ENCODE results near the gene PRICKLE4.
"Not testable (repeated sequence)": the region's sequence is repeated elsewhere in the genome, so short reads cannot be mapped to it uniquely, and the experiment has no call there.

PRICKLE4 gene

GRCh38 chr6:41801380-41801779 lies 20.8 kb downstream of the PRICKLE4 start:
- no peak for DNase-seq

DNA sequence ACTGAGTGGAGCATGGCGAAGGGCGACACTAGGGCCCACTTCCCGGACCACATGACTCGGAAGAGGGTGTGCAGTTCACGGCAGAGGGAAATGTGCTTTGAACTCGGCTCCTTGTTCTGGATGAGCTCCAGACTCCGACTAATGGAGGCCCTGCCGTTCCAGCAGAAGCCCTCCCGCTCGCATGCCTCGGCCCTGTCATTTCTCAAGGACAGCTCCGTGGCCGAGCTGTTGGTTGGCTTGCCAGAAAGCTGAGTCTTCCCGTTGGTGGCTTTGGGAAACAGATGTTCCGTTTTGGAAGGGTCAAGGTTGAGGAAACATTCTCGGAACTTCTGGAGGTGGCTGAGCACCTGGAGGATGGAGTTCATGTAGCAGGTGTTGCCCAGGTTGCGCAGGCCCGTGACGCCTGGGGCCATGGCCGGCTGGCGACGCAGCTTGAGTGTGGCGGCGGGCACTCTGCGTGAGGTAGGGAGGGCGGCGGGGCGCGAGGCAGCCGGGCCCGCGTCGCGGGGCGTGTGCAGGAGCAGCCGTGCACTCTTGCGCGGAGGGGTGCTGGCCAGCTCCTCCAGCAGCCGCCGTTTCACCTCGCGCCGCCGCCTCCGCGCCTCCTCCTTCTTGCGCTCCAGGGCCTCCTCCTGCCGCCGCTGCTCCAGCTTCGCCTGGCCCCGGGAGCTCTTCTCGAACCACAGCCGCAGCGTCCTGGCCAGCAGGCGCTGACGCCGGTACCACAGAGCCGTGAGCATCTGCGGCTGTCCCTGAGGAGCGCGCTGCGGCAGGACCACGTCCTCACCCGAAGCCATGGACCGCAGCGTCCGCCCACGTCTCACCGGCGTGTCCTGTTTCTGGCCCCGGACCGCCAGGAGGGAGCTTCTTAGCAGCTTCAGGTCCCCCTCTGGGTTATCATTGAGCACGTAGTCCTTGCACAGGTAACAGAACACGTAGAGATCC lies 25.5 kb downstream of the PRICKLE4 start:
- no peak for DNase-seq

- no peak for DNase-seq
Measured at GRCh38 chr6:41811095-41811494, 30.5 kb downstream of the PRICKLE4 start.

DNA sequence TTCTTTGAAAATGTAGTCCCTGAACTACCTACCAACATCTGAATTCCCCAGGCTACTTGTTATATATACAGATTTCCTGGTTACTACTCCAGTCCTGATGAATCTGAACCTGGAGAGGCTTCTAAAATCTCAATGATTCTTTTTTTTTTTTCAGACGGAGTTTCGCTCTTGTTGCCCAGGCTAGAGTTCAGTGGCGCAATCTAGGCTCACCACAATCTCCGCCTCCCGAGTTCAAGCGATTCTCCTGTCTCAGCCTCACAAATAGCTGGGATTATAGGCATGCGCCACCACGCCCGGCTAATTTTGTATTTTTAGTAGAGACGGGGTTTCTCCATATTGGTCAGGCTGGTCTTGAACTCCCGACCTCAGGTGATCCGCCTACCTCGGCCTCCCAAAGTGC lies 31.4 kb downstream of the PRICKLE4 start:
- DNase-seq = not testable (repeated sequence)

- no peak for DNase-seq
Measured at GRCh38 chr6:41813469-41813868, 32.9 kb downstream of the PRICKLE4 start.

- DNase-seq = no peak
Measured at GRCh38 chr6:41813956-41814355, 33.4 kb downstream of the PRICKLE4 start.

- DNase-seq = no peak
Measured at GRCh38 chr6:41814629-41815028, 34.0 kb downstream of the PRICKLE4 start.

DNA sequence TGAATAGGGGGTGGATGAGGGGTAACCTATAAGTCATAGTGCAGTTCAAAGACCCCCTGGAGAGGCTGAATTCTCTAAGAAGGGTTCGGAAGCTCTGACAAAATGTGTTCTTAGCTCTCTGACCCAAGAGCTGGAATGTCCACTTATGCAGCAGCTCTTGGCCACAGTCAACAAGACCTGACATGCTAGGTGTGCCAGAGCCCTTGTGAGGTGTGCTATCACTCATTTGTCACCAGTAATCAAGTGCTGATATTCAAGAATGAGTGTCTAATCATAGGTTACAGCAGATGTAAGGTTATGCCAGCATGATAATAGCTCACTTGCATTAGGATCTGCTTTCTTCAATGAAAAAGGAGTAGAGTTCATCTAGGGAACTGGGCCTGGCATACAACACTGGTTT lies 35.0 kb downstream of the PRICKLE4 start:
- no peak for DNase-seq

GRCh38 chr6:41818271-41819054 lies 37.9 kb downstream of the PRICKLE4 start:
- DNase-seq = no peak

DNA sequence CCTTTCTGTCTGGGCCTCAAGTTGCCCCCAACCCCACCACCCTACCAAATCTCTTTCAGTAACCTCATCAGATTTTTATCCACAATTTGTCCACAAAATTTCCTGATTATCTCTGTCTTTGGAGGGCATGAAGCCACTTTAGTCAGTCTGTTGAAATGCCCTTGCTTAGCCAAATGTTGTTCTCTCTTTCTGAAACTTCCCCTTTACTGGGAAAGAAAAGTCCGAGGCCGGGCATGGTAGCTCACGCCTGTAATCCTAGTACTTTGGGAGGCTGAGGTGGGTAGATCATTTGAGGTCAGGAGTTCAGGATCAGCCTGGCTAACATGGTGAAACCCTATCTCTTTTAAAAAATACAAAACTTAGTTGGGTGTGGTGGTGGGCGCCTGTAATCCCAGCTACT lies 40.7 kb downstream of the PRICKLE4 start:
- DNase-seq = no peak

- DNase-seq = no peak
Measured at GRCh38 chr6:41822021-41822420, 41.4 kb downstream of the PRICKLE4 start.

- no peak for DNase-seq
Measured at GRCh38 chr6:41823178-41823577, 42.6 kb downstream of the PRICKLE4 start.

- no peak for DNase-seq
Measured at GRCh38 chr6:41824571-41825569, 44.3 kb downstream of the PRICKLE4 start.

DNA sequence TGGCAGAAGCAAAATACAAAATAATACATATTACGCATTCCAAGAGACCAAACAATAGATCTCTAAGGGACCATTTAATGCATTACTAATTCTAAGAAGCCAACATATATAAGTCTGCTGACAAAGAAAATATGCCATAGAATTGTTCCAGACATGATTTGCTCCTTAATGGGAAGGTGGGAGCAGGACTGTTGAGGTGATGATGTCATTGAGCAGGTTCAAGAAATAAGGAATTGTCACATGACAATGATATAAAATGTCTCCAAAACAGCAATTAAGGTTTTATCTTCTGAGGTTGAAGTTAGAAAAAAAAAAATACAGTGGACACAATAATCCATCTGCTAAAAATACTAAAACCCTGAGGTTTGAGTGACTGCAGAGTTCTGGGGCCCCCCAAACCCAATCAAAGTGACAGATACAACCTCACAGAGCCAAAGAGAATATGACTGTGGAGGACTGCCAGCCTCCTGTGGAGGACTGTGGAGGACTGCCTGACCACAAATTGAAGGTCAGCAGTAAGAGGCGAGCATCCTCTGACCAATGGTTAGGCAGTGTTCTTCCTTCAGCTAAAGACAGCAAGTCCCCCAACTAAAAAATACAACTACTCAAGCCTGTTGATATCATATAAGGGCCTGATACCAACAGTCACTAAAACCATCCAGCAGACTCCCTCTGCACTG lies 45.9 kb downstream of the PRICKLE4 start:
- no peak for DNase-seq

GRCh38 chr6:41832263-41832662 lies 51.7 kb downstream of the PRICKLE4 start:
- no peak for DNase-seq

DNA sequence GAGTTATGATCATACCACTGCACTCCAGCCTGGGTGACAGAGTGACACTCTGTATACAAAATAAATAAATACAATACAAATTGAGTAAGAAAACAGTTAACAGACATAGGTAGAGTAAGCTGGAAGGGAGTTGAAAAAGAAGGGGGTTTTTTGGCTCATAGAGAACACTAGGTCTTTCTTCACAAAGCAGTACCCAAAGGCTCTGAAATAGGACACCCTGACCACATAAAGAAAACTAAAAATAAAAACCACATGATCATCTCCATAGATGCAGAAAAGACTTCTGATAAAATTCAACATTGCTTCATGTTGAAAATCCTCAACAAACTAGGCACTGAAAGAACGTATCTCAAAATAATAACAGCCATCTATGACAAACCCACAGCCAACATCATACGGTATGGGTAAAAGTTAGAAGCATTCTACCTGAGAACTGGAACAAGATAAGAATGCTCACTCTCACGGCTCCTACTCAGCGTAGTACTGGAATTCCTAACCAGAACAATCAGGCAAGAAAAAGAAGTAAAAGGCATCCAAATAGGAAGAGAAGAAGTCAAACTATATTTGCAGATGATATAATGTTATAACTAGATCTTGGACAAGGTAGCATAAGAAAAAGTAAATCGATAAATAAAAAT lies 55.6 kb downstream of the PRICKLE4 start:
- DNase-seq = no peak

DNA sequence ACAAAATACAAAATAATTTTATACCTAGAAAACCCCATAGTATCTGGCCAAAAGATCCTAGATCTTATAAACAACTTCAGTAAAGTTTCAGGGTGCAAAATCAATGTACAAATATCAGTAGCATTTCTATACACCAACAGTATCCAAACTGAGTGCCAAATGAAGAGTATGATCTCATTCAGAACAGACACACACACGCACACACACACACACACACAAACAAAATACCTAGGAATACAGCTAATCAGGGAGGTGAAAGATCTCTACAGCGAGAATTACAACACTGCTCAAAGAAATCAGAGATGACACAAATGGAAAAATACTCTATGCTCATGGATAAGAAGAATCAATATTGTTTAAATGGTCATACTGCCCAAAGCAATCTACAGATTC lies 56.1 kb downstream of the PRICKLE4 start:
- no peak for DNase-seq

All from NCI-H446 (cell line).